ENCODE results near the gene SLC22A5. TPM values are rescaled to one million over a fixed set of nuclear protein-coding genes. Genes with fewer than 3 reads are reported as not detected.
A peak's percentile ranks its signal among the peaks of the same experiment; 100 is the strongest.

SLC22A5 gene
- total and polyA plus RNA-seq, 2 of the 8 experiments (the other 6 are each of a cell fraction or from before 2014, with no cell fraction given): 4.0 to 9.0 TPM

- CTCF ChIA-PET (ENCODE audit: partially characterized antibody): interaction anchor here (0.6 to 3.1 kb wide), 9 partner anchors 12 to 82 kb away, joined by 3 to 20 read pairs (median 5); no protein-coding TSS in a partner anchor
- no peak overlapping the region for H3K4me2 ChIP-seq (ENCODE audit: insufficient read depth in 1 of 2, low read depth in 2 of 2, low read length in 2 of 2)
Observed at GRCh38 chr5:132438917-132439316, 69.4 kb downstream of the SLC22A5 start.

More at GRCh38 chr5:132438917-132439316, 69.4 kb downstream of the SLC22A5 start:
- no peak overlapping the region for H4K8ac ChIP-seq (ENCODE audit: extremely low read depth, insufficient read depth, low read length)
- H2BK5ac ChIP-seq (ENCODE audit: low read depth, low read length): no peak overlapping the region
- no peak overlapping the region for H3K18ac ChIP-seq (ENCODE audit: extremely low read depth, low read length)
- no peaks in the 10 kb centered on the region for H3K23me2 ChIP-seq (ENCODE audit: low read depth, low read length)
- no peak overlapping the region for H3K23ac ChIP-seq (ENCODE audit: insufficient read length)
- H2BK12ac ChIP-seq (ENCODE audit: low read depth, low read length): 0 out of 2 replicates have a peak overlapping the region, but pooled peaks have one; percentile 9
- no peaks in the 10 kb centered on the region; a peak in 1 of 7 replicates for H3K27me3 ChIP-seq (replicated peaks in 1 of 4; ENCODE audit: control insufficient read depth in 3 of 4, extremely low read depth in 1 of 4, insufficient read depth in 3 of 4, low read length in 3 of 4)
- H3K27ac ChIP-seq (ENCODE audit: low read depth, low read length): no peak overlapping the region
- H2BK20ac ChIP-seq (ENCODE audit: low read length): no peak overlapping the region
- H3K14ac ChIP-seq (ENCODE audit: insufficient read length): no peak overlapping the region
- H4K91ac ChIP-seq (replicated peaks; ENCODE audit: insufficient read length, low read length): no peak overlapping the region
- POLR2A ChIA-PET (ENCODE audit: partially characterized antibody): interaction anchor here (1.3 to 1.8 kb wide), 4 partner anchors 12 to 51 kb away, joined by 3 to 8 read pairs (median 4); no protein-coding TSS in a partner anchor
- DNase-seq (ENCODE audit: low read depth in 1 of 2, low spot score in 2 of 2): no peak
- no peak overlapping the region for H2BK120ac ChIP-seq (replicated peaks; ENCODE audit: low read depth, low read length)
- no peak for FAIRE-seq
- no peak overlapping the region for H3K56ac ChIP-seq (replicated peaks; ENCODE audit: insufficient read length, low read depth, low read length)
- H2AK5ac ChIP-seq (ENCODE audit: low read depth, low read length): peak overlapping the region; percentile 85; the same call in 1 of the 2 replicates
- 84% methylated on average over 4 of the region's 4 CpGs; no CpG with 5 or more reads in 1 of the 2 experiments for WGBS, 2 experiments (ENCODE audit: extremely low coverage in 1 of 2, insufficient coverage in 1 of 2, insufficient read length in 1 of 2, insufficient replicate concordance in 2 of 2, low coverage in 1 of 2, low lambda C conversion rate in 2 of 2, missing lambda C conversion rate in 1 of 2)
- H3K4ac ChIP-seq (replicated peaks; ENCODE audit: insufficient read length, low read depth, low read length): no peak overlapping the region
- peaks cover 0 to 7% (median 4%) of the 10 kb centered on the region in 4 experiments; a peak in 3 of 7 replicates for H3K4me1 ChIP-seq (replicated peaks in 1 of 4; ENCODE audit: control insufficient read depth in 3 of 4, insufficient read depth in 4 of 4, low read length in 3 of 4)
- no peak overlapping the region for H2BK15ac ChIP-seq (ENCODE audit: low read length)
- H4K5ac ChIP-seq (ENCODE audit: insufficient read length, low read depth, low read length): no peak overlapping the region
- no peak for TF ChIP-seq SRF (IDR thresholded peaks at IDR 0.05; ENCODE audit: low read depth, low read length)
- TF ChIP-seq EP300 (IDR thresholded peaks at IDR 0.05; ENCODE audit: borderline replicate concordance in 1 of 2, low read depth in 2 of 2, low read length in 2 of 2): no peak
- TF ChIP-seq CBX8 (IDR thresholded peaks at IDR 0.05; ENCODE audit: borderline replicate concordance, low read depth, low read length): no peak
- TF ChIP-seq HDAC2 (IDR thresholded peaks at IDR 0.05; ENCODE audit: borderline replicate concordance in 1 of 2, low read depth in 2 of 2, low read length in 2 of 2): no peak
- no peak for TF ChIP-seq NRF1 (IDR thresholded peaks at IDR 0.05; ENCODE audit: low read depth, low read length)
- H3K9ac ChIP-seq (replicated peaks in 1 of 4; ENCODE audit: extremely low read depth in 1 of 4, low read depth in 3 of 4, low read length in 3 of 4): no peak overlapping the region
- no peaks in the 10 kb centered on the region for H3K36me3 ChIP-seq (ENCODE audit: control insufficient read depth in 2 of 4, insufficient read depth in 4 of 4, low read length in 3 of 4)
- H2AFZ ChIP-seq (ENCODE audit: low read length): no peak overlapping the region
- H3K79me1 ChIP-seq (ENCODE audit: low read depth, low read length): no peaks in the 10 kb centered on the region
- H3K79me2 ChIP-seq (ENCODE audit: control insufficient read depth in 1 of 2, insufficient read depth in 2 of 2, low read length in 2 of 2): no peaks in the 10 kb centered on the region
- no peak overlapping the region for H3K4me3 ChIP-seq (ENCODE audit: extremely low read depth in 1 of 4, insufficient read depth in 2 of 4, low read depth in 3 of 4, low read length in 4 of 4)
- no peaks in the 10 kb centered on the region for H4K20me1 ChIP-seq (replicated peaks in 1 of 2; ENCODE audit: control insufficient read depth in 1 of 2, insufficient read depth in 2 of 2, low read length in 2 of 2)
- H3K9me3 ChIP-seq (ENCODE audit: insufficient read depth in 2 of 2, low read depth in 1 of 2, low read length in 1 of 2): no peaks in the 10 kb centered on the region

All from H1 (cell line).